Measurements from ENCODE around the gene ANO7. TPM values are rescaled to one million over a fixed set of nuclear protein-coding genes. Genes with fewer than 3 reads are reported as not detected.

Gene ANO7
- total and polyA plus RNA-seq, 2 of the 8 experiments (the other 6 are each of a cell fraction or from before 2014, with no cell fraction given) = 3.2 to 6.9 TPM

- H3K79me1 ChIP-seq (ENCODE audit: low read depth, low read length) = peaks cover 2% of the 10 kb centered on the region
- no peak overlapping the region for H2BK120ac ChIP-seq (replicated peaks; ENCODE audit: low read depth, low read length)
- H3K56ac ChIP-seq (replicated peaks; ENCODE audit: insufficient read length, low read depth, low read length) = no peak overlapping the region
- H4K8ac ChIP-seq (ENCODE audit: extremely low read depth, insufficient read depth, low read length) = no peak overlapping the region
- H3K9ac ChIP-seq (replicated peaks in 1 of 4; ENCODE audit: extremely low read depth in 1 of 4, low read depth in 3 of 4, low read length in 3 of 4) = no peak overlapping the region
- H3K27me3 ChIP-seq (replicated peaks in 1 of 4; ENCODE audit: control insufficient read depth in 3 of 4, extremely low read depth in 1 of 4, insufficient read depth in 3 of 4, low read length in 3 of 4) = no peaks in the 10 kb centered on the region
- H4K5ac ChIP-seq (ENCODE audit: insufficient read length, low read depth, low read length) = no peak overlapping the region
- no peak overlapping the region for H2AK5ac ChIP-seq (ENCODE audit: low read depth, low read length)
- no peak overlapping the region for H2BK15ac ChIP-seq (ENCODE audit: low read length)
- no peak overlapping the region for H2AFZ ChIP-seq (ENCODE audit: low read length)
- no peak overlapping the region for H3K27ac ChIP-seq (ENCODE audit: low read depth, low read length)
- peaks cover 10 to 19% of the 10 kb centered on the region in 2 experiments for H4K20me1 ChIP-seq (replicated peaks in 1 of 2; ENCODE audit: control insufficient read depth in 1 of 2, insufficient read depth in 2 of 2, low read length in 2 of 2)
- no peak overlapping the region for H2BK5ac ChIP-seq (ENCODE audit: low read depth, low read length)
- H3K4me1 ChIP-seq (replicated peaks in 1 of 4; ENCODE audit: control insufficient read depth in 3 of 4, insufficient read depth in 4 of 4, low read length in 3 of 4) = no peaks in the 10 kb centered on the region
- DNase-seq (ENCODE audit: low read depth in 1 of 2, low spot score in 2 of 2) (no peak), FAIRE-seq (no peak)
- H2BK20ac ChIP-seq (ENCODE audit: low read length) = no peak overlapping the region
- no peak overlapping the region for H2BK12ac ChIP-seq (ENCODE audit: low read depth, low read length)
- no peak overlapping the region for H3K4me2 ChIP-seq (ENCODE audit: insufficient read depth in 1 of 2, low read depth in 2 of 2, low read length in 2 of 2)
- no peaks in the 10 kb centered on the region; a peak in 1 of 4 replicates for H3K79me2 ChIP-seq (ENCODE audit: control insufficient read depth in 1 of 2, insufficient read depth in 2 of 2, low read length in 2 of 2)
- no peak overlapping the region for H3K4me3 ChIP-seq (ENCODE audit: extremely low read depth in 1 of 4, insufficient read depth in 2 of 4, low read depth in 3 of 4, low read length in 4 of 4)
- ChIA-PET CTCF (ENCODE audit: partially characterized antibody) (no interaction called here), POLR2A (ENCODE audit: partially characterized antibody) (no interaction called here)
- H3K18ac ChIP-seq (ENCODE audit: extremely low read depth, low read length) = no peak overlapping the region
- WGBS, 2 experiments (ENCODE audit: extremely low coverage in 1 of 2, insufficient coverage in 1 of 2, insufficient read length in 1 of 2, insufficient replicate concordance in 2 of 2, low coverage in 1 of 2, low lambda C conversion rate in 2 of 2, missing lambda C conversion rate in 1 of 2) = 94% methylated on average over 10 of the region's 10 CpGs; no CpG with 5 or more reads in 1 of the 2 experiments
- H3K36me3 ChIP-seq (ENCODE audit: control insufficient read depth in 2 of 4, insufficient read depth in 4 of 4, low read length in 3 of 4) = peaks cover 30 to 86% (median 60%) of the 10 kb centered on the region in 4 experiments
- no peak overlapping the region for H3K23ac ChIP-seq (ENCODE audit: insufficient read length)
- H3K4ac ChIP-seq (replicated peaks; ENCODE audit: insufficient read length, low read depth, low read length) = no peak overlapping the region
- H4K91ac ChIP-seq (replicated peaks; ENCODE audit: insufficient read length, low read length) = no peak overlapping the region
- H3K9me3 ChIP-seq (ENCODE audit: insufficient read depth in 2 of 2, low read depth in 1 of 2, low read length in 1 of 2) = no peaks in the 10 kb centered on the region
- no peak overlapping the region for H3K14ac ChIP-seq (ENCODE audit: insufficient read length)
- no peaks in the 10 kb centered on the region for H3K23me2 ChIP-seq (ENCODE audit: low read depth, low read length)
- TF ChIP-seq POLR2A (IDR thresholded peaks at IDR 0.05; ENCODE audit: control extremely low read depth in 1 of 2, low read depth in 2 of 2, low read length in 2 of 2) (no peak), NRF1 (IDR thresholded peaks at IDR 0.05; ENCODE audit: low read depth, low read length) (no peak), SIRT6 (IDR thresholded peaks at IDR 0.05; ENCODE audit: low read length) (no peak), SUZ12 (IDR thresholded peaks at IDR 0.05; ENCODE audit: low read length) (no peak)
Measured at GRCh38 chr2:241254904-241255351, 66.5 kb downstream of the ANO7 start.
